Urinary bladder (tissue), 4 donors: Measurements from ENCODE around the gene DAB1. TPM values are rescaled to one million over a fixed set of nuclear protein-coding genes. Genes with fewer than 3 reads are reported as not detected.

Experiments used
- DNase-seq: peaks from one replicate; pipeline ENCODE4 v3.0.0-alpha.2; 2015; ENCODE audit errors: extremely low spot score
- H3K27ac ChIP-seq: one replicate; pipeline ENCODE4 v1.5.1; 2013; ENCODE audit warnings: low read depth, mild to moderate bottlenecking, moderate library complexity
- H3K36me3 ChIP-seq: one replicate; pipeline ENCODE4 v1.6.1; 2013; ENCODE audit warnings: mild to moderate bottlenecking, moderate library complexity; ENCODE audit not compliant: insufficient read depth
- H3K4me1 ChIP-seq: one replicate; pipeline ENCODE4 v1.6.1; 2013; ENCODE audit warnings: mild to moderate bottlenecking, moderate library complexity; ENCODE audit not compliant: insufficient read depth
- H3K4me3 ChIP-seq: one replicate; pipeline ENCODE4 v1.5.1; 2013; ENCODE audit warnings: low read depth, low read length
- WGBS: extraction: QIAGEN DNeasy Blood & Tissue Kit; methylation state at CpG from one replicate; pipeline ENCODE4 v1.1.7; 2013; 5-methylcytosine and 5-hydroxymethylcytosine counted together
- polyA plus RNA-seq: library from polyadenylated mRNA; stranded (reverse); fragments of 200-250 nt; gene quantifications from one replicate; pipeline ENCODE4 v1.2.3, GENCODE V29; 2013
- total RNA-seq: library from RNA; depleted of rRNA; stranded (reverse); fragments of >200 nt; gene quantifications from one replicate; pipeline ENCODE4 v1.2.3, GENCODE V29; 2014
- donor health status: healthy with polysubstance abuse.
- donor health status: healthy.

DAB1 gene
- total and polyA plus RNA-seq, 2 donors = 0.86 to 4.9 TPM

DNA sequence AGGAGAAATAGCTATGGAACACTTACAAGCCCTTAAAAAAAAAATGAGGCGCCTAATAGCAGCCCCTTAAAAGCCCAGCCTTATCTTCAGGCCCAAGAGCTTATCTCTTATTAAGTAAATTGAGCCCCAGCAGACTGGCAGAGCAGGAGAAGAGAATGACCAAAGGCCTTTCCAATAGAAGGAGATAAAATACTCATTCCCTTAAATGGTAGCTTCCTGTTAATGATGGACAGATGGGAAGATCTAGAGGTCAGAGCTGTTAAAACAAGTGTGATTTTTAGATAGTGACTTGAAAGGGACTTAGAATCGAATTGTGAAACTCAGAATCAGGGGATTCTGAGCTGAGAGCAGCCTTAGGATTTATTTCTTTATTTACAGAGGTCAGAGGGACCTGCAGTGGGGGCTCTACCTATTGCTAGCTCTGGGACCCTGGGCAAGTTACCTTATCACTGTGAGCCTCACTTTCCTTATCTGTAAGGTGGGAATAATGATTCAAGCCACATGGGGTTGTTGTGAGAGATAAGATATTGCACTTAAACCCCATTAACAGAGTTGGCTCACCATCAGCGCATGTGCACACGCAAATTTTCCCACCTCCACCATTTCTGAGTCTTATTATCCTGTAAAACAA lies 356.8 kb downstream of the DAB1 start:
- DNase-seq = no peak
- Histone ChIP-seq H3K4me3 (no peak overlapping the region), H3K4me1 (peaks cover 1% of the 10 kb centered on the region), H3K27ac (no peak overlapping the region), H3K36me3 (no peaks in the 10 kb centered on the region)
- WGBS = 69% methylated on average over 4 of the region's 4 CpGs

DNA sequence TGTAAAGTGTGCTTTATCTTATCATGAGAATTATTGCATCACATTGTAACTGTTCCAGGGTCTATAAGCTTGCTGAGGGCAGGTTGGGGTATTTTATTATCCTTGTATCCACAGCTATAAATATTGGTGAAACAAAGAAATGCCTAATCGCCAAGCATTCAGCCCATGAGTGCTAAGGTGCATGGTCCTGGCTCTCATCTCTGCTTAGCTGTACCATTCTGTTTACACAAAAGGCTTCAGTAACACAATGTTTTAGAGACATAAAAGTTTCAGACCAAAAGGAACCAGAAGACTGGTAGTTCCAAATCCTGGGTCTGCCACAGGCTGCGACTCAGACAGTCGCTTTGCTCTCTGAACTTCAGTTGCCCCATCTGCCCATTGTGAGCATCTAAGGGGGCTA lies 358.4 kb downstream of the DAB1 start:
- WGBS = 86% methylated on average over 3 of the region's 3 CpGs
- Histone ChIP-seq H3K4me3 (no peak overlapping the region), H3K27ac (no peak overlapping the region), H3K36me3 (no peaks in the 10 kb centered on the region), H3K4me1 (peaks cover 1% of the 10 kb centered on the region)
- DNase-seq = no peak

DNA sequence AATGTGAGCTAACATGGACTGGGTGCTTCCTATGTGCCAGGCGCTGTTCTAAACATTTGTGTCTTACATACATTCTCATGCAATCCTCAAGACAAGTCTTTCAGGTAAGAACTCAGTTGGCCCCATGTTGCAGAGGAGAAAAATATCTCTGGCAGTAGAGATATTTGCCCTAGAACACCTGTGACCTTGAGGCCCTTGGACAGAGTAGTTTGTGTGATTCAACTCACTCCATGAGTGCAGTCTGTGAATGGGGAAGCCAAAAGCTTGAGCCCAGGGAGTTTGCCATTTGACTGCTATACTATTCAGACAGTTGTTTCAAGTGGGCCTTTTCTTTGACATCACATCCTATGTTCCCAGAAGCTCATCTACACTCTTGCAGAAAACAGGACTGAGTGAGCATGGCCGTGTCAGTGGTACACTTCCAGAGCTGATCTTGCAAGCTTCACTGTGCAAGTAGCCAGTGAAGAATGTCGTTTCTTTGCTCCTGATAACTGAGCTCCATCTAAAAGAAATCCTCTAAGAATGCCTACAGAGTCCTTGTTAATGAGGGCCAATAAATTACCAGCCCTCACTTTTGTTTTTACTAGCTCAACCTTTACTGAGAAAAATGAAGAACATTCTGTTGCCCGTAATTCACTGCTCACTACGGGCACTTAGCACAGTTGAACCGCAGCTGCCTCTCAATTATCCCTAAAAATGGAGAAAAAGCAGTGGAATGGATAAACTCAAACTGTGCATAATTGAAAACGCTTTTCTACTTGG lies 359.3 kb downstream of the DAB1 start:
- WGBS = 84% methylated on average over 7 of the region's 7 CpGs
- peaks cover 1% of the 10 kb centered on the region for H3K4me1 ChIP-seq
- DNase-seq = no peak

DNA sequence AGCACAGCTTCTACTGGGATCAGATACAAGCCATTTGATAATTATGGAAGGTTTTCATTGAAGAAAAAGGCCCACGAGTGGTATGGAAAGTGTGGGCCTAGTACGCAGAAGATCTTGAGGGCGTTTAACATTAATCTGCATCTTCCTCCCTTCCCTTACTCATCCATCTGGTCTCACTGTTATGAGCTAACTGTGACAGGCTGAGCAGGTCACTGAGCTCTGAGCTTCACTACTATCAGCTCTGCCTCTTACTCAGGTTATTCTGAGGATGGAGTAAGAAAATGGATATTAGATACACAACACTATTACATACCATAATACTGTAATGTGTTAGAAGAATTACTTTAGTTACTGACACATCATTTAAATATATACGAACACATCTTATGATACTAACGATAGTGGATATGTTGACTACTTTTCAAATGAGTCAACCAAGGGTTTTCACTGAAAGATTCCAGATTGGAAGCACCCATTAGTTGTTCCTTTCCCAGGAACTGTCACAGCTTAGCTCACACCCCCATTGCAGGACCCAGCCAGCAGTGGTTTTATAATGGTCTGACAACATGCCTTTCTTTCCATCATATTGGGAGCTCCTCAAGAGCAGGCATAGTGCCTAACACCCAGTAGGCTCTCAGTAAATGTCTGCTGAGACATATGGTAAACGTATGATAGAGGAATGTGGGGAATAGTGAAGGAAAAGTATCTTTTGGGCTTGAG lies 360.3 kb downstream of the DAB1 start:
- H3K4me3 ChIP-seq = no peak overlapping the region
- no peaks in the 10 kb centered on the region for H3K36me3 ChIP-seq
- no peak for DNase-seq
- no peak overlapping the region for H3K27ac ChIP-seq
- WGBS = 87% methylated on average over 6 of the region's 6 CpGs
- peaks cover 1% of the 10 kb centered on the region for H3K4me1 ChIP-seq

More for the DNA sequence above, 359.3 kb downstream of the DAB1 start:
- H3K27ac ChIP-seq = no peak overlapping the region
- H3K4me3 ChIP-seq = no peak overlapping the region
- no peaks in the 10 kb centered on the region for H3K36me3 ChIP-seq

DNA sequence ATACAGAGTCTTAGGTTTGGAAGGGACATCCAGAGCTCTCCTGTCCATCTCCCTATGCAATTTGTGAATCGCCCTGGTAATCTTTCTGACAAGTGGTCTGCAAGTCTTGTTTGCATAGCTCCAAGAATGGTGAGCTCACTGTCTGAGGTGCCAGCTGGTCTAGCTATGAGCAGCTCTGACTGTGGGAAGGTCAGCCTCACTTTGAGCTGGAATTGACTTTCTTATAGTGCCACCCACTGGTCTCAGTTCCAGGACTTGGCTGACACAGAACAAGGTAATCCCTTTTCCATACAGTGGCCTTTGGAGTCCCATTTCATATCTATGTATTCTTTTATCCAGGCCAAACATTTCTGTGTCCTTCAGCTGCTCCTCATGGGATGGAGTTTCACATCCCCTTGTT lies 362.5 kb downstream of the DAB1 start:
- H3K36me3 ChIP-seq = no peaks in the 10 kb centered on the region
- WGBS = 78% methylated on average over 1 of the region's 1 CpG
- no peak overlapping the region for H3K27ac ChIP-seq
- H3K4me1 ChIP-seq = no peaks in the 10 kb centered on the region
- no peak overlapping the region for H3K4me3 ChIP-seq
- no peak for DNase-seq

DNA sequence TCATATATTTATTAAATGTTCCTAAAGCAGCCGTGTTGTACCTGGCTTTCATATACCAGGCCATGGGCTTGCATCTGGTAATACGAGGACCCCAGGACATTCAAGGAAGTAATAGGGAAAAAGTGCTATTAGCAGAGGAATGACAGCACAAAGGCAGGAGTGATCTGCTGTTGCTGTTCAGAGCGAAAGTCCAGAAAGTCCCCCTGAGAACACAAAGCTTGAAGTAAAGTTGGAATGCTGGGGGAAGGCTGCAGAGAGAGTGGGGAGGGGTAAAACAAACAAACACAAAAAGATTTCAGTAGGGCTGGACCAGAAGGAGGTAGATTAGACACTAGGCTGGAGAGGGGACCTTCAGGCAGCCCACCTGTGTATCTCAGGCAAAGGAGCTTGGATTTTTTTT lies 363.4 kb downstream of the DAB1 start:
- no peak for DNase-seq
- WGBS = 86% methylated on average over 3 of the region's 3 CpGs
- Histone ChIP-seq H3K4me1 (no peaks in the 10 kb centered on the region), H3K27ac (no peak overlapping the region), H3K36me3 (no peaks in the 10 kb centered on the region), H3K4me3 (no peak overlapping the region)

DNA sequence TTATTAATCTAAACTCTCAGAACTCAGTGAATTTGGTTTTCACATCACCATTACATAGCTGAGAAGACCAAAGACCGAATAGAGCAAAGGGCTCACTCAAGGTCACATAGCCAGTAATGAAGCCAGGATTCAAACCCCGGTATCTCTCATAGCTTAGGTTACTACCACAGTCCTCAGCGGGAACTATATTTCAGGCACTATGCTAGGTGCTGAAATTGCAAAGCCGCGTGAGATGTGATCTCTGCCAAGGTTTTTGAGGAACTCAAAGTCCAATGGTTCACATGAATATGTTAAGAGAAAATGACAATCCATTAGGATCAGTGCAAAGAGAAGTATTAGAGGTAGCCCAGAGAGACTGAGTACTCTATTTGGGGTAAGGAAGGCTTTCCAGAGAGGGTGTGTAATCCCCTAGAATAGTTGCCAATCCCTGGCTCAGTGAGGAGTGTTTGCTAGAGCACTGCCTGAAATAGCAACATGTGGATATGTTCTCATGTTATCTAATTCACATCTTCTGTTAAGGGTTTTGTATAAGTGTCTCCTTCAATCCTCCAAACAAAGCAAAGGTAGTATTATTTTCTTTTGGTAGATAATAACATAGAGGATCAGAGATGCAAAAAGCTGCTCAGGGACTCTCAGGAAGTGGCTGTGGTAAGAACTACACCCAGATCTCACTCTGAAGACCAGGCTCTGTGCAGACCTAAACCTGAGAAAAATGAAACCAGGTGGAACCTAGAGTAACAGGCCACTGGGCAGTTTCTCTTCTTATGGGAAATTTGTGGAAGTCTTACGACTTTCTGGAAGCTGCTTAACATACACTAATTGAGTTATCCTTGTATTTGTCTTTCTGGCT lies 365.0 kb downstream of the DAB1 start:
- Histone ChIP-seq H3K36me3 (no peaks in the 10 kb centered on the region), H3K4me3 (no peak overlapping the region)

DNA sequence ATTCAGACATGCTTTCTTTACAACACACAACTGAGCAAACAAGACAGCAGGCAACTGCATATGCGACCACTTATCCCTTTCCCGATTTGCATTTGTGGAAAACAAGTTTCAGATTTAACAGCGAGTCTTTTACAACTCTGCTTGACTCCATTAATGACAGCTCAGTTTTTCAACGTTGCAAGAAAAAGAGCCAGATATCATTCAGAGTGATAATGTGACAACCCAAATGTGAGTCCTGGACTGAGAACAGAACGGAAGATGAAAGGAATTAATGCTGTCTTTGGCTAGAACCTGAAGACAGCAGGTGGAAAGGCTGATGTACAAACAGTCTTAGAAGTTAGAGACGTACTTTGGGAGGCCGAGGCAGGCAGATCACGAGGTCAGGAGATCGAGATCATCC lies 375.0 kb downstream of the DAB1 start:
- H3K4me1 ChIP-seq = no peaks in the 10 kb centered on the region
- H3K4me3 ChIP-seq = no peak overlapping the region
- WGBS = 75% methylated on average over 9 of the region's 9 CpGs
- no peaks in the 10 kb centered on the region for H3K36me3 ChIP-seq
- DNase-seq = no peak
- no peak overlapping the region for H3K27ac ChIP-seq

More for the DNA sequence above, 365.0 kb downstream of the DAB1 start:
- no peak for DNase-seq
- no peak overlapping the region for H3K27ac ChIP-seq
- no peaks in the 10 kb centered on the region for H3K4me1 ChIP-seq
- 76% methylated on average over 6 of the region's 6 CpGs for WGBS

DNA sequence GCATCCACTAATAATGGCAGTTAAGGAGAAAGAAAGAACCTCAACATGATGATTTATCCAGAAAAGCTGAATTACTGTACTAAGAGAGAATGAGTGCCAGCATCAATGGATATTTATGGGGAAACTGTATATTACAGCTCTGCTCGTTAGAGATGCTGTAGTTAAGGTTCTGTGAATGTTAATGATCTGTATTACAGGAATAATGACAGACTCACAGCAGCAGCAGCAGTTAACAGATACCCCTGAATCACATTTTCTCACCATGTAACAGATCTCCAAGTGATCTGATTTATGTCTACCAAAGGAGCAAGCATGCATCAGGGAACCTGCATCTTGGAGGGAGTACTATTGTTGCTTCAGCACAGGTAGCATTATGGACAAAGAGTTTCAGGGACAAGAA lies 377.4 kb downstream of the DAB1 start:
- no peak for DNase-seq
- H3K27ac ChIP-seq = no peak overlapping the region
- H3K36me3 ChIP-seq = no peaks in the 10 kb centered on the region
- 57% methylated on average over 1 of the region's 1 CpG for WGBS
- no peak overlapping the region for H3K4me3 ChIP-seq
- no peaks in the 10 kb centered on the region for H3K4me1 ChIP-seq

DNA sequence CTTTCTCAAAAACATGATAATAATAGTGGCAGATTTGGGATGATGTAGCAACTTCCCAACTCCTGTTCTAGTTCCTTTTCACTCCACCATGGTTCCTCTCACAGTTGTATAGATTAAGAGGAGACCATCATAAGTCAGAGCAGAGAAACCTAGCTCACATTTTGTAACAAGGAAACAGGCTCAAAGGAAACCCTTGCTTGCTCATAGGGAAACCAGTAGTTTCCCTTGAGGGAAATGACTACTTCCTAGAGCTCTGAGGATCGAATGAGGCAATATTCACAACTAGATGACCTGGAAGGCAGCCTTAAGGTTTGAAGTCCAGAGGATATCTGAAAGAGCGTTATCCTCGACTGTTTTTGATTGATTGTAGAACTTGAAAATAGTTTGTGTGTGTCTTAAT lies 382.0 kb downstream of the DAB1 start:
- WGBS = 82% methylated on average over 3 of the region's 3 CpGs
- Histone ChIP-seq H3K4me1 (no peaks in the 10 kb centered on the region), H3K36me3 (no peaks in the 10 kb centered on the region), H3K27ac (no peak overlapping the region), H3K4me3 (no peak overlapping the region)
- DNase-seq = no peak

DNA sequence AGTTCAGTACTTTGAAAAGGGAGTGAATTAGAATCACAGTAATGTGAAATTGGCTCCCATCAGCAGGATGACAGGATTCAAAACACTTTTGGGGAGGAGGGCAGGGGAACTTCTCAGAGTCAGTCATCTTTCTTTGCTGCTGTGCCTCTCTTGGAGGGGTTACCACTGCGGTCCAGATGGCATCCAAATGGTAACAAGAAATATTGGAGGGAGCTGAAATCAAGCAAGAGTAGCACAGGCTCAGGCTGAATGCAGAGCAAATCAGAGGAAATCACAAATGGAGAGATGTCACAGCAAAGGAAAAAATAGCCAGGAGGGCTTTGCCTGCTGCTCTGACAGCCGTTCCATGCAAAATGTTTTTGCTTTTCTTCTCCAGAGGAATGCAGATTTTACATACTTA lies 383.0 kb downstream of the DAB1 start:
- no peak for DNase-seq
- WGBS = 73% methylated on average over 2 of the region's 2 CpGs
- Histone ChIP-seq H3K4me1 (no peaks in the 10 kb centered on the region), H3K27ac (no peak overlapping the region), H3K4me3 (no peak overlapping the region), H3K36me3 (no peaks in the 10 kb centered on the region)

DNA sequence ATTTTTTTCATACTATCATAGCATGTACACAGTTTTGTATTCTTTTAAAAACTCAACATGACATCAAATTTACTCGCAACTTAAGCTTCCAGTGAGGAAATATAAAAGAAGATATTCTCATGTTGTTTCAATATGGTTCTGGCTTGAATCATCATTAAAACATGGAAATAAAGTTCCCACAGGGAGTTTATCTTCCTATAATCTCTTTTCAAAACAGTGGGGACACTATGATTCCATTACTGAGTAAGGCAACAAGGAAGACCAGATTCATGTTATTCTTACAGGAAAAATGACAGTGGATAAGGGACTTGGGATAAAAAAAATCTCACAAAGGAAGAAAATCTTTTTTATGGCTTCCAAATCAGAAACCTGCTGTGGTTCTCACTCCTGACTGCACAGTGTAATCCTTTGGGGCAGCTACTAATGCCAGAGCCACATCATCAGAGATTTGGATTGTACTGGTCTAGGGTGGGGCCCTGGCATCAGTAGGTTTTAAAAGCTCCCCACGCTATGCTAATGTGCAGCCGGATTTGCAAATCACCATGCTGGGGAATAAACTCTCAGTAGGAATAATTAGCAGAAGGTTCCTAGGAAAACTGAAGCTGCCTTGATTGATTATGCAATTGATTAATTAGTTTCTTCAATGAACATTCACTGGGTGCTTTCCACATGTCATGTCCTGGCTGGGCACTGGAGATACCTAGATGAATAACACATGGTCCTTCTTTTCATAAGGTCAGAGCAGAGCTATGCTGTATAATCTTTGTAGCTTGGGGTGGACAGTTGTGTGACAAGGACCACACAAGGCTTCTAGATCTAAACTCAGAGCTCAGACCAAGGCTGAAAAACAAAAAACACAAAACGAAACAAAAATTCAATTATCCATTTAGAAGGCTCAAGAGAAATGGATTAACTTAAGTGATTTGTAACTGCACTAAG lies 386.9 kb downstream of the DAB1 start:
- Histone ChIP-seq H3K36me3 (no peaks in the 10 kb centered on the region), H3K4me3 (no peak overlapping the region), H3K4me1 (no peaks in the 10 kb centered on the region), H3K27ac (no peak overlapping the region)
- 55% methylated on average over 4 of the region's 4 CpGs for WGBS
- no peak for DNase-seq
